GM19438 (cell line): ENCODE measurements around the gene MKRN2OS.
"Not testable (repeated sequence)": the region's sequence is repeated elsewhere in the genome, so short reads cannot be mapped to it uniquely, and the experiment has no call there.

Source experiments
- ATAC-seq: cut with Tn5 transposase; IDR thresholded peaks from one replicate; pipeline ENCODE4 v1.9.1; 2021; ENCODE audit warnings: low read depth; ENCODE audit not compliant: unreplicated experiment

Gene MKRN2OS

DNA sequence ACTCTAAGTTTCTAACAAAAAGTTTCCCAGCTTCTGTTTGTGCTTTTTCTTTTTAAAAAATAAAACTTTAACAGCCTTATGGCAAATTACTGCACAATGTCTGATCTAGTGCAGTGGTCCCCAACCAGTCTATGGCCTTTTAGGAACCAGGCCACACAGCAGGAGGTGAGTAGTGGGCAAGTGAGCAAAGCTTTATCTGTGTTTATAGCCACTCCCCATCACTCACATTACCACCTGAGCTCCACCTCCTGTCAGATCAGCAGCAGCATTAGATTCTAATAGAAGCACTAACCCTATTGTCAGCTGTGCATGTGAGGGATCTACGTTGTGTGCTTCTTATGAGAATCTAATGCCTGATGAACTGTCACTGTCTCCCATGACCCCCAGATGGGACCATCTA, 17.2 kb upstream of the MKRN2OS start:
- ATAC-seq = no peak

DNA sequence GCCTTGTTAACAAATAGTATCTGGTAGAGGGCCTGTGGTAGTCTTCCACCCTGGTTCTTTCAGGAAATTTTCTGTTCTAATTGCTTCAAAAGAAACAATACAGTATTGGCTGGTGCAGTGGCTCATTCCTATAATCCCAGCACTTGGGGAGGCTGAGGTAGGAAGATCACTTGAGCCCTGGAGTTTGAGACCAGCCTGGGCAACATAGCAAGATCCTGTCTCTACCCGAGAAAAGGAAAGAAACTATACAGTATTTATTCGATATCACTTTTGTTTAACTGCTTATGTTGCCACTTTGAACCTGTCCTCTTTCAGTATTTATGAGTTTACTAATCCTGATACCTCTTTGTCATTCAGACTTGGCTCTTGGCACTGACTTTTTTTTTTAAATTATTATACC, 16.1 kb upstream of the MKRN2OS start:
- no peak for ATAC-seq

DNA sequence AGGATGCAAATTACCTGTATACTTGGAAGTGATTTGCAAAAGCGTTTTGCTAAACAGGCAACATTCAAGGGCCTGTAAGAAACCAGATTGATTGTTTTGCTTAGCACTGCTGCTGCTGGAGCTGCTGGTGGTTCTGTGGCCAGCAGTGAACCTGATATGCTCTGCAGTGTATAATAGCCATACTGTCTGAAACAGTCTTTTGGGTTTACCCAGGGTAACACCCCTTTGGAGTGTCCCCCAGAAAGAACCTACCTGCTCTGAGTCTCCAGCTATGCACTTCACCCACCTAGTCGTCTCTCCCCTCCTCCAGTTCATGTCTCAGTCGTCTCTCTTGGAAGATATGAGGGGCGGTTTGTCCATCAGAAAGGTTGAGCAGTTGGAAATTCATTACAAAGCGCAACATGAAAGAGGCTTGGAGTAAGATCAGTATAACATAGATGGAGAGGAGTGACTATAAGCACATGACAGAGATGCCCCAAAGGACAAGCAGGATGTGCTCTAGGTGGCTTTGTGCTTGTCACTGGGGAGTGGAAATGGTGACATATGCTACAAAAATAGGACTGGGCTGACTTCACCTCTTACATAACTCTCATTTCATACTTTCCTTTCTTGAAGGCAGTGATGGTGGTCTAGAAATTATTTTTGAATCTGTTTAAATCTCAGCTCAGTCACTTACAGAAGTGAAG, 15.3 kb upstream of the MKRN2OS start:
- no peak for ATAC-seq

DNA sequence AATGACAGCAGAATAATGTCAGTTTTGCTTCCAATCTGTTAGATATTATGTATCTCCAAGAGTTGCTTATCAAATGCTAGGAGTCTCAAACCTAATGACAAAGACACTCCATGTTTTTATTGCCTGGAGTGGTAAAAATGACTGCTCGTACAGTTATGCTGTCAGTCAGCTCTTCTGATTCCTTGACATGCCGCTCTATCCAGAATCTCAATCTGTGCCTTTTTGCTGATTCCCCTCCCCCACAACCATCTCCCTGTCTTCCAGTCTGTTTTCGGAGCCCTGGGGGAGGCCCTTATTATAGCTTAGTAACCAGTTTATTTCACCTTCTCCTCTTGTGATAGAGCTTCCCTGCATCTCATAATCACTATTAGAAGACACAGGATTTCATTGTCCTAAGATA, 14.2 kb upstream of the MKRN2OS start:
- ATAC-seq = no peak

DNA sequence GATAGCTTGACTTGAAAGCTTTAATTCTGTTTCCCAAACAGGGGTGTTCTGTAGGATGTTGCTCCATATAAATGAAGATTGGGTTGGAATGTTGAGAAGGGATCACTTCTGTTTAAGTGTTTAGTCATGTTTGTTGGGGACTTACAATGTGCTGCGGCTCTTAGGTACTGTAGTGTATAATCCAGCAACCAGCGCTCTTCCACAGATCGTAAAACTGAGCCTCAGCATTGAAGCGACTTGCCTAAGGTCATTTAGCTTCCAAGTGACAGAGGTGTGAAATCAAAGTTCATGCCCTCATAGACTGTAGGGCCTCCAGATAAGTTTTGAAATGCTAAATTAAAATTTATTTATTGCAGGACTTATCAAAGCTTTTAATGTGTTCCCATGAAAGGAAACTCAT, 13.4 kb upstream of the MKRN2OS start:
- ATAC-seq = no peak

DNA sequence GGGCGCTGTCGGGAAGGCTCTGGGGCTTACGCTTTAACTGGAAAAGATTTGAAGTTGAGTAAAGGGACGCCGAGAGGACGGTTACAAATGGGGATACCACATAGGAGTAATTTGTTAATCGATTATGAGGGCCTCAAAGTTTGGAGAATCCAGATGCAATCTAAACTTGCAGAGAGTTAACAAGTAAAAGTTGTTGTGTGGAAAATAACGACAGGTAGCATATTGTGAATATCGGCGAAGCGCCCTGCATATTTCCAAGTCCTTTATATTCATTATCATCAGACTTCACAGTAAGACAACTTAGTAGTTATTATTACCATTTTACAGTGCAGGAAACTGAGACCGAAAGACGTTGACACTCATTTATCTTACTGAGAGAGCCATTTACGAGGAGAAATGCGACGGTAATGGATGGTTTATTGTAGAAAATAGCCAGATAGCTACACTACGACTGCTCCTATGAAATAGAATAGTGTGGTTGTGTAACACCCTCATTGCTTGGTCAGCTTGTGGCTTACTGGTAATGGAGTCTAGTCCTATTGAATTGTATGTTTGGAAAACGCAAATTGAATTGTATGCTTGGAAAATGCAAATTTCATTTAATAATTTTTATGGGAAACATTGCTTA, 12.3 kb upstream of the MKRN2OS start:
- ATAC-seq = no peak

DNA sequence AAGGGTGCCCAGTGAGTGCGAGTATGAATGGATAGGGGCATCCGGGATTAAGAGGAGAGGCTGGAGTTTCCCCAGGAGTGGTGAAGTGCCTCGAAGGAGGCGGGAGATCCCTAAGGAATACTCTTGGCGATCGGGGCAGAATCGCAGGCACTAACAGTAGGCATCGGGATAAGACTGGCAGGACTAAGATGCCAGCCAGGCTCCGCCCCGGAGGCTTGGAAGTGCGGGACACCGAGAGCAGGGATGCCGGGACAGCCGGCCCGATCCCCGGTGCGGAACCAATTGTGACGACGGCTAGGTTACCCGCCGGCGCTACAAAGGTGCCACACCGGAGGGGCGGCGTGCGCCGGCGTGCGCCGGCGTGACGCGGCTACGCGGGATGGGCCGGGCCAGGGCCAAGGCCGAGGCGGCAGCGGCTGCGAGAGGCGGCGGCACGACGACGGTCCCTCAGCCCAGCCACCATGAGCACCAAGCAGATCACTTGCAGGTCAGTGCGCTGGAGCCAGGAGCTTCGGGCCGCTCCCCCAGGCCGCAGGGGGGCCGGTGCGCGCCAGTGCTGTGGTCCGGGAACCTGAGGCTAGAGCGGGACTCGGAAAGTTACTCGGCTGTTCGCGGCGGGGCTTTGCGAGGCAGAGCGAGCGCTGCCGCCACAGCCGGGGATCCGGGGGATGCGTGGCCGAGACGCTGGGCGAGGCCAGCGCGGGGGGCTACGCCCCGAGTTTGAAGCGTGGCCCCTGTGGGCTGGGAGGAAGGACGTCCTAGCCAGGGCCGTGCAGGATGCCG, 11.6 kb upstream of the MKRN2OS start, which contains the start of gene MKRN2:
TSS of gene MKRN2 (plus strand) at position 398 of the 783 bp plus-strand sequence. CDS start at position 462, 64 bp downstream.
- ATAC-seq = peak; percentile 86

DNA sequence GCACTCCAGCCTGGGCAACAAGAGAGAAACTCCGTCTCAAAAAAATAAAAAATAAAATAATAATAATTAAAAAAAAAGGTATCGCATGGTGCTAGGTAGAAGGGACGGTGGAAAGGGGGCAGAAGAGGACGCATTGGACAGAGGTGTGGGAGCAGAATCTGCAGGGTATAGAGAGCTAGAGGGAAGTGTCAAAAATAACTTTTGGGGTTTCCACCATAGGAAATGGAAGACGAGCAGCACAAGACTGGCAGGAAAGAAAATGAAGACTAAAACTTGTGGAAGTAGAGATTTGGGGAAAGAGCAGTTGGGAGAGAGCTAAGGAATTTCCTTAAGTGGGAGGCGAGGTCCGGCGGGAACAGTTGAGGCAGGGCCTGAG, 11.0 kb upstream of the MKRN2OS start:
- no peak for ATAC-seq

DNA sequence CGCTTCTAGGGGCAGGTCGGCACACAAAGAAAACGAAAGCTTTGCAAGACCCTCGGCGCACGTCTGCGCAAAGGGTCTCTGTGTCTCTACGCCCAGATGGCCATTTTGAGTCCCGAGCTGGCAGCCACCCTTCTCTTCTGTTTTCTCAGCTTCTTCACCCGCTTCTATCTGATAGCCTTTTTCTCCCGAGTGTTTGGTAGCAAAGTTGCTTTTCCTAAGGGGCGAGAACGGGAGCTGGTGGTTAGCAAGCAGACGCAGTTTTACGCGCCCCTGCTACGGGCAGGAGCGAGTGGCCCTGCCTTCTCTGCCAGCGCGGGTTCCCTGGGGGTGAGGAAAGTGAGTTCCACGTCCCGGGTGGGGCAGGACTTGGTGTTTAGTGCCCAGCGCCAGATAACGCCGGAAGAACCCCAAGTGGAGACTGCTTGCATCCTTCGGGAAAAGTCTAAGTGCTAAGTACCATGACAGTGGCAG, 8.7 kb upstream of the MKRN2OS start:
- ATAC-seq = no peak

DNA sequence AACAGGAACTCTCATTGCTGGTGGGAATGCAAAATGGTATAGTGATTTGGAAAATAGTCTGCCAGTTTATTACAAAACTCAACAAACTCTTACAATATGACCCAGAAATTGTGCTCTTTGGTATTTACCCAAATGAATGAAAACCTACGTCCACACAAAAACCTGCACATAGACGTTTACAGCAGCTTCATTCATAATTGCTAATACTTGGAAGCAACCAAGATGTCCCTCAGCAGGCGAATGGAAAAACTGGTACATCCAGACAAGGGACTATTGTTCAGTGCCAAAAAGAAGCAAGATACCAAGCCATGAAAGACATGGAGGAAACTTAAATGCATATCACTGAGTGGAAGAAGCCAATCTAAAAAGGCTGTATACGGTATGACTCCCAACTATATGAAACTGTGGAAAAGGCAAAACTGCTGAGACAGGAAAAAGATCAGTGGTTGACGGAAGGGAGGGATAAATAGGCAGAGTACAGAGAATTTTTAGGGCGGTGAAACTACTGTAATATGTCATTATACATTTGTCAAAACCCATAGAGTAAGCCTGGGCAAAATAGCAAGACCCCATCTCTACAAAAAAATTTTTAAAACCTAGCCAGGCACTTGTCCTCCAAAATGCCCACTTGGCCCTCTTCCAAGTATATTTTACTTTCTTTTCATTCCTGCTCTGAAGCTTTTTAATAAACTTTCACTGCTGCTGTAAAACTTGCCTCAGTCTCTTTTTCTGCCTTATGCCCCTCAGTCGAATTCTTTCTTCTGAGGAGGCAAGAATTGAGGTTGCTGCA, 4.9 kb upstream of the MKRN2OS start:
- no peak for ATAC-seq

DNA sequence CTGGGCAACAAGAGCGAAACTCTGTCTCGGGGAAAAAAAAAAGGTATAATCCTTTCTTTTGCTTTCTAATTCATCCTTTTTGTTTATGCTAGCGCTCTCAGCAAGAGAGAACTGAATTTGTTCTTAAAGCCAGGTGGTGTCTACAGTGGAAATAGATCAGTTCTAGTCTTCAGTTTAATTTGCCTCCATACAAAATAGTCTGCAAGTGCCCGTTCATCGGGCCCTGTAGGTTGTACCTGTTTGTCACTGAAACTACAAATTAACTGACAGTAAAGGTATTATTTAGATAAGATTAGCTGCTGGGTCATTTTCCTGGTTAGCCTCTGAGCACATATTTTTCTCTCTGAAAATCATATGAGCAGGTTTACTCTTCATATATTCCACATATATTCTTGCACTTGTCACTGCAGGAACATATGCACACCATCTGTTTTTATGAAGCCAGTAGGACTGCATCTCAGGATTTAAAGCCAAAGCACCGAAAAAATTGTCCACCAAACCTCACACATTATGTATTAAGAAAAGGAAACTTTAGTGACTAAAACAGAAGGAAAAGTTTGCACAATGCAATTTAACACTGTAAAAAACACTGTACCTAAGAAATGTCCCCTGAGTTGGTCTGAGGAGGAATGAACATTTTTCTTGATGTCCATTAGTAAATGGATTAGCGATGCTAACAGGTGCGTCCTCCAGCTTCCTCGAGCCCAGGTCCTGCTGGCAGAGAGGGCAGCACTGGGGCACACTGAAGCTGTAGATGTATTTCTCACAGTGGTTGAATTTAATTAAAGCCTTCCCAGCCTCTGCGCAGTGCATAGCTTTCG, 437 bp downstream of the MKRN2OS start:
- ATAC-seq = no peak

DNA sequence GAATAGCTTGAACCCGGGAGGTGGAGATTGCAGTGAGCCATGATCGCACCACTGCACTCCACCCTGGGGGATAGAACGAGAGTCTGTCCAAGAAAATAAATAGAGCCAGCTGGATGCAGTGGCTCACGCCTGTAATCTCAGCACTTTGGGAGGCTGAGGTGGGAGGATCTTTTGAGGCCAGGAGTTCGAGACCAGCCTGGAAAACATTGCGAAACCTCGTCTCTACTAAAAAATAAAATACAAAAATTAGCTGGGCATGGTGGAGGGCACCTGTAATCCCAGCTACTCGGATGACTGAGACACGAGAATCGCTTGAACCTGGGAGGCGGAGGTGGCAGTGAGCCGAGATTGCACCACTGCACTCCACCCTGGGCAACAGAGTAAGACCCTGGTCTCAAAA, 1.8 kb downstream of the MKRN2OS start:
- not testable (repeated sequence) for ATAC-seq

DNA sequence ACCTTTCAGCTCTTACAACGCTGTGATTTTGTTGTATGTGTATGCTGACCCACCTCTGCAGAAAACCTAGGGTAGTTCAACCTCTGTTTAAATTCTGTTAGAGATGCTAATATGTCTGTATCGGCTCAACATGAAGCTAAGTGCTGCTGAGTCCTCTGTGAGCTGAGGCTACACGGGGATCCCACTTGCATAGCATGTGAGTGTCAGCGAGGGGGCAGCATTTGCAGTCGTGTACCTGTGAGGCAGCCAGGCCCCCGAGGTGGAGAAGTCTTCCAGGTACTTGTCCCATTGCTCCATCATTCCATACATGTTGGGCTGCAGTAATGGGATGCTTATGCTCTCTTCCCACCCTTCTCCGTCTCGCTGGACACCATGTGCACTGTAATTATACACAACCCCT, 3.7 kb downstream of the MKRN2OS start:
- ATAC-seq = no peak

DNA sequence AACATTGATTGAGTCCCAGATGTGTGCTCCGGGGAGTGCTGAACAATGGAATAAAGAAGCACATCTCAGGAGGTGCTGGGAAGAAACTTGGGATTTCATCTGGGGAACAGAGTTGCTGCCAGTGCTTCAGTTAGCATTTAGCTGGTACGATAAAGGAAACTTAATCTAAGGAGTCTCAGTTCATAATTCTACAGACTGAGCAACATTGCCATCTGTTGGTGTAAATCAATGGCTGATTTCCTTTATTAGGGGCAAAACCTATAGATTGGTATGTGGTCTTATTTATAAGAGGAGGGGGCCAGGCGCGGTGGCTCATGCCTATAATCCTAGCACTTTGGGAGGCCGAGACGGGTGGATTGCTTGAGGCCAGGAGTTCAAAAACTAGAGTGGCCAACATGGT, 8.9 kb downstream of the MKRN2OS start:
- ATAC-seq = no peak

DNA sequence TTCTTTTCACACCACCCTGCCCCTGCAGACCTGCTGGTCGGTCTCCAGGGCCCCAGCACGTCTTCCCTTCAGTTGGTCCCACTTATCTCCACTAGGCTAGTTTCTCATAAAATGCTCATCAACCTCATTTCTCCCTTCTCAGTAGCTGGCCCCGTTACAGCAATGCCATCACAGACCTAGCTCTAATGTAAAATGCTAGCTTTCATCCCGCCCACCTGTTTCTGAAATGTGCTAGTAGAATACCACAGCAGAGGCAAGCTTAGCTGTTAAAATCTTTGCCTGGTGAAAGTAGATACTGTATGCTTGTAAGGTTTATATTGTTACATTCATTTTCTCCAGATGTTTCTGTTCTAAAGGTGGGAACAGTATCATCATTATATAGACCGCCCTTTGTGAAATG, 13.1 kb downstream of the MKRN2OS start:
- ATAC-seq = no peak

DNA sequence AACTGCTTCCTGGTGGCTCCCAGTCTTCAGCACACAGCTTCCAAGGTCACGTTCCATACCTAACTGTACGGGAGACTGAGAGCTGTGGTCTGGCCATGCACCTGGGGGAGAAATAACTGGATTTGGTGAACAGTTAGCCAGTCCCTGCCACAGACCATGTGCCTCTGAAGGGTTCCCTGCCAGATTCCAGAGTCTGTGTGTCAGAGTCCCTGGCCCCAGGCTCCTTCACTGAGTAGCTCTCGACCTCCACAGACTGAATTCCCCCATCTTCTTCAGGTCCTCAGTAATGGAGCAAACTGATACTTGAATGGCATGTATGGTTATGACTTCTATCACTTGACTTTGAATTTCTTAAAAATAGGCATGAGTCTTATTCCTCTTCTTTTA, 17.5 kb downstream of the MKRN2OS start:
- no peak for ATAC-seq

DNA sequence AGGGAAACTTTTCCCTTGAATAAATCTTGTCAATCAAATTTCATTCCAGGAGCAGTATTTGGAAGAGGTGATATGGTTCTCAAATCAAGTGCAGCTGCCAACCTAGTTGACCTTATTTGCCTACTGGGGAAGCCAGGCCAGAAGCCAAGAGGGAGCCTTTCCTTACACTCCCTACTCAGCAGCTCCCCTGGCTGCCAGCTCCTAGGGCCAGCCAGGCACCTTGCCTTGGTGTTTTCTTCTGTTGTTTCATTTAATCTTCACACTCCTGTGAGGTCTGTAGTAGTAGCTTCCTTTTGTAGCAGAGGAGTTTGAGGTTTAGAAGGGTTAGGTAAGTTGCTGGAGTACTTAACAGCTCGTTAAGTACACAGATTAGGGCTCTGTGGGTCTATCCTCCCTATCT, 22.6 kb downstream of the MKRN2OS start:
- no peak for ATAC-seq

DNA sequence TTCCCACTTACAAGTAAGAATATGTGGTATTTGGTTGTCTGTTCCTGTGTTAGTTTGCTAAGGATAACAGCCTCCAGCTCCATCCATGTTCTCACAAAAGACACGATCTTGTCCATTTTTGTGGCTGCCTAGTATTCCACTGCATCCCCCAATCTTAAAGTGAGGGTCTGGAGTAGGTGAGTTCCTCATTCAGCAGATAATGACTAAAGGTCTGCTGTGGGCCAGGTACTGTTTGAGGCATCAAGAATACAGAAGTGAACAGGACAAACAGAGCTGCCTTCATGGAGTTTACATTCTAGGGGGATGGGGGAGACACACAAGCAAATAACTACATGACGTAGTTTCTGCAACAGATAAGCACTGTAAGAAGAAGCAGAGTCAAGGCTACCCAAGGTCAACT, 24.3 kb downstream of the MKRN2OS start:
- ATAC-seq = no peak

DNA sequence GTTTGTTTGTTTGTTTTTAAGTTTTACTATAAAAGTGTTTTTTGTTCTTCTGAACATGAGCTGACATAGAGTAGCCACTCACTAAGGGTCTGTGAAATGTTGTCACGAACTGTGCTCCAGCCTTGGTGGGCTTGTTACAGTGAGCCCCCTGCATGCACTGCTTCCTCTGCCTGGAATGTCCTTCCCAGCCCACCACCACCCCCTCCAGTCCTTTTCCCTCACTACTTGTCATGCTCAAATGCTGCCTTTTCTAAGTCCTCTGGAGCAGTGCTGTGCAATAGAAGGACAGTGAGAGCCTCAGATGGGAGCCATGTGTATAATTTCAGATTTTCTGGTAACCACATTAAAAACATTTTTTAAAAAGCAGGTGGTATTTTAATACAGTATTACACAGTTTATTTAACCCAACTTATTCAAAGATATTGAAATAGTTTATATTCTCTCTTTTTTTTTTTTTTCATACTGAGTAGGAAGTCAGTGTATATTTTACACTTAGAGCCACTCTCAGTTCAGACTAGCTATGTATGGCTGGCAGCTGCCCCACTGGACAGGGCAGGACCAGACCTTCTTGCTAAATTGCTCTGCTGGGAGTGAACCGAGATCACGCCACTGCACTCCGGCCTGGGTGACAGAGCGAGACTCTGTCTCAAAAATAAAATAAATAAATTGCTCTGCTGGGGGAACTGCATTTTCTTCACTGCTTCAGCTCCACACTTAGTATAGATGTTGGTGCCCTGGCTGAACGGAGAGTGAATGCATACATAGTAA, 26.9 kb downstream of the MKRN2OS start:
- no peak for ATAC-seq
